Right lobe of liver (tissue), 6 donors: ENCODE results near the gene OPCML. TPM values are rescaled to one million over a fixed set of nuclear protein-coding genes. Genes with fewer than 3 reads are reported as not detected.

Experiments
- ATAC-seq, 4 donors: fragments of 200-7000 bp; cut with Tn5 transposase; one replicate each; pipeline ENCODE4 v1.9.1; 2020; ENCODE audit warnings: mild to moderate bottlenecking in 4 of 4, moderate library complexity in 4 of 4
- DNase-seq, 3 donors: peaks; one replicate each; pipeline ENCODE4 v3.0.0-alpha.2; 2020
- H3K27ac ChIP-seq, 3 donors: fragments of 200-600 bp; one replicate each; pipeline ENCODE4 v1.8.0; 2022
- H3K27me3 ChIP-seq, 2 donors: fragments of 200-600 bp; one replicate each; pipeline ENCODE4 v1.8.0; 2022
- H3K36me3 ChIP-seq, 4 donors: fragments of 200-600 bp; sonication (generic) in 1 of 4; one replicate each; pipeline versions ENCODE4 v1.5.1 to v1.8.0; 2017 to 2022; ENCODE audit warnings: control low read depth in 1 of 4
- H3K4me1 ChIP-seq, 4 donors: fragments of 200-600 bp; sonication (generic) in 1 of 4; one replicate each; pipeline versions ENCODE4 v1.5.1 to v1.8.0; 2017 to 2022; ENCODE audit warnings: control low read depth in 1 of 4
- H3K4me3 ChIP-seq, 3 donors: fragments of 200-600 bp; one replicate each; pipeline ENCODE4 v1.8.0; 2022
- H3K9me3 ChIP-seq, 4 donors: fragments of 200-600 bp; sonication (generic) in 1 of 4; one replicate each; pipeline versions ENCODE4 v1.5.1 to v1.8.0; 2017 to 2022; ENCODE audit warnings: control low read depth in 1 of 4
- CTCF ChIP-seq, 4 donors: fragments of 200-600 bp in 3 of 4; fragments of 450-650 bp in 1 of 4; IDR thresholded peaks; one replicate each; pipeline versions ENCODE4 v1.5.1 to v1.8.0; 2016 to 2022; ENCODE audit warnings: antibody characterized with exemption in 4 of 4, mild to moderate bottlenecking in 2 of 4
- POLR2A ChIP-seq: fragments of 450-650 bp; IDR thresholded peaks from one replicate; pipeline ENCODE4 v1.6.1; 2017; ENCODE audit warnings: antibody characterized with exemption, mild to moderate bottlenecking
- WGBS: methylation state at CpG from one replicate; pipeline ENCODE4 v1.1.6; 2018; ENCODE audit warnings: low coverage, low lambda C conversion rate; ENCODE audit not compliant: insufficient coverage; ENCODE audit errors: missing lambda C conversion rate; 5-methylcytosine and 5-hydroxymethylcytosine counted together
- intact Hi-C, 2 donors: fragments of 100-400 bp; cut with DNase I; formaldehyde crosslinking; loops; one replicate each; pipeline versions ENCODE4 v1.11.2 to v1.14.1; 2022
- total RNA-seq, 6 experiments: library from RNA; depleted of rRNA in 2 of 6; stranded (reverse); fragments of >200 nt in 2 of 6; fragmentation: NEBNext Ultra II Directional in 3 of 6; extraction: Animal tissue kit (Norgen Biotek cat#: 25700) in 3 of 6; gene quantifications; one replicate each; pipeline versions ENCODE4 v1.1.0 to v1.2.4, GENCODE V29; 2016 to 2023
- donor health status: DM: no; HTN: yes; CAD: no.
- donor health status: DM: no; HTN: no; CAD: no.
- donor health status: DM: no; HTN: no; CAD: no.
- donor health status: DM: no; HTN: yes; CAD: no.
- donor health status: DM: no; HTN: yes; CAD: no.

Gene OPCML
- total RNA-seq, 6 experiments from 2014 or later = 0.11 TPM; not detected in 5

GRCh38 chr11:132535830-132536229 is 996.5 kb downstream of the OPCML start:
- TF ChIP-seq CTCF (IDR thresholded peaks at IDR 0.05) (no peak), POLR2A (no peak)
- DNase-seq = no peak
- 39% methylated on average over 2 of the region's 2 CpGs for WGBS
- H3K4me3 ChIP-seq = no peak overlapping the region
- H3K27me3 ChIP-seq = no peaks in the 10 kb centered on the region
- ATAC-seq = no peak
- no peak overlapping the region for H3K27ac ChIP-seq
- no peaks in the 10 kb centered on the region for H3K4me1 ChIP-seq
- intact Hi-C loops = no loop called here
- no peaks in the 10 kb centered on the region for H3K36me3 ChIP-seq
- H3K9me3 ChIP-seq = no peaks in the 10 kb centered on the region

- Histone ChIP-seq H3K27me3 (no peaks in the 10 kb centered on the region), H3K9me3 (no peaks in the 10 kb centered on the region), H3K27ac (no peak overlapping the region), H3K4me1 (no peaks in the 10 kb centered on the region), H3K4me3 (no peak overlapping the region), H3K36me3 (no peaks in the 10 kb centered on the region)
- 61% methylated on average over 6 of the region's 6 CpGs for WGBS
- ATAC-seq (no peak), DNase-seq (no peak)
- intact Hi-C loops = no loop called here
- no peak for TF ChIP-seq CTCF (IDR thresholded peaks at IDR 0.05)
Observed at GRCh38 chr11:132531921-132532320, 1000.4 kb downstream of the OPCML start.

- H3K4me3 ChIP-seq = no peak overlapping the region
- DNase-seq (no peak), ATAC-seq (no peak)
- no peaks in the 10 kb centered on the region for H3K4me1 ChIP-seq
- no peak for TF ChIP-seq CTCF (IDR thresholded peaks at IDR 0.05)
- TF ChIP-seq POLR2A = no peak
- H3K27me3 ChIP-seq = no peaks in the 10 kb centered on the region
- no peak overlapping the region for H3K27ac ChIP-seq
- H3K36me3 ChIP-seq = no peaks in the 10 kb centered on the region
- H3K9me3 ChIP-seq = no peaks in the 10 kb centered on the region
- intact Hi-C loops = no loop called here
Observed at GRCh38 chr11:132528181-132528580, 1004.1 kb downstream of the OPCML start.

- Histone ChIP-seq H3K4me3 (no peak overlapping the region), H3K9me3 (no peaks in the 10 kb centered on the region), H3K4me1 (no peaks in the 10 kb centered on the region), H3K27me3 (no peaks in the 10 kb centered on the region), H3K36me3 (no peaks in the 10 kb centered on the region), H3K27ac (no peak overlapping the region)
- TF ChIP-seq CTCF (IDR thresholded peaks at IDR 0.05) = no peak
- TF ChIP-seq POLR2A = no peak
- WGBS = 37% methylated on average over 2 of the region's 4 CpGs
- intact Hi-C loops = no loop called here
- ATAC-seq = no peak
- DNase-seq = no peak
Observed at GRCh38 chr11:132523929-132524328, 1008.4 kb downstream of the OPCML start.

- no peaks in the 10 kb centered on the region for H3K36me3 ChIP-seq
- TF ChIP-seq CTCF (IDR thresholded peaks at IDR 0.05) (no peak), POLR2A (no peak)
- no peaks in the 10 kb centered on the region for H3K9me3 ChIP-seq
- no peak for ATAC-seq
- no peak overlapping the region for H3K4me3 ChIP-seq
- H3K27ac ChIP-seq = no peak overlapping the region
- no peaks in the 10 kb centered on the region for H3K4me1 ChIP-seq
- DNase-seq = no peak
- H3K27me3 ChIP-seq = no peaks in the 10 kb centered on the region
- intact Hi-C loops = no loop called here
- 75% methylated on average over 1 of the region's 1 CpG for WGBS
Observed at GRCh38 chr11:132520199-132520598, 1012.1 kb downstream of the OPCML start.
